B cell (primary cell): Measurements from ENCODE around the gene HACE1.

Source experiments
- EZH2 ChIP-seq: IDR thresholded peaks from 2 replicates; pipeline ENCODE4 v1.6.1; 2012; ENCODE audit warnings: borderline replicate concordance, low read depth, mild to moderate bottlenecking, moderate library complexity, low read length; ENCODE audit not compliant: insufficient read depth, poor library complexity, severe bottlenecking
- TF ChIP-seq, protein P1 (sequence below): fragments of 200-600 bp; IDR thresholded peaks from one replicate; pipeline ENCODE4 v1.8.0; 2022; ENCODE audit warnings: antibody characterized with exemption, mild to moderate bottlenecking

- no peak for TF ChIP-seq EZH2
- TF ChIP-seq, protein P1, sequence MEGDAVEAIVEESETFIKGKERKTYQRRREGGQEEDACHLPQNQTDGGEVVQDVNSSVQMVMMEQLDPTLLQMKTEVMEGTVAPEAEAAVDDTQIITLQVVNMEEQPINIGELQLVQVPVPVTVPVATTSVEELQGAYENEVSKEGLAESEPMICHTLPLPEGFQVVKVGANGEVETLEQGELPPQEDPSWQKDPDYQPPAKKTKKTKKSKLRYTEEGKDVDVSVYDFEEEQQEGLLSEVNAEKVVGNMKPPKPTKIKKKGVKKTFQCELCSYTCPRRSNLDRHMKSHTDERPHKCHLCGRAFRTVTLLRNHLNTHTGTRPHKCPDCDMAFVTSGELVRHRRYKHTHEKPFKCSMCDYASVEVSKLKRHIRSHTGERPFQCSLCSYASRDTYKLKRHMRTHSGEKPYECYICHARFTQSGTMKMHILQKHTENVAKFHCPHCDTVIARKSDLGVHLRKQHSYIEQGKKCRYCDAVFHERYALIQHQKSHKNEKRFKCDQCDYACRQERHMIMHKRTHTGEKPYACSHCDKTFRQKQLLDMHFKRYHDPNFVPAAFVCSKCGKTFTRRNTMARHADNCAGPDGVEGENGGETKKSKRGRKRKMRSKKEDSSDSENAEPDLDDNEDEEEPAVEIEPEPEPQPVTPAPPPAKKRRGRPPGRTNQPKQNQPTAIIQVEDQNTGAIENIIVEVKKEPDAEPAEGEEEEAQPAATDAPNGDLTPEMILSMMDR: no peak
Observed at GRCh38 chr6:104684911-104685415, 174.8 kb downstream of the HACE1 start.
